ENCODE measurements around the gene PLXDC2. TPM values are rescaled to one million over a fixed set of nuclear protein-coding genes. Genes with fewer than 3 reads are reported as not detected.

PLXDC2 gene
- total and polyA plus RNA-seq, 2 experiments from 2014 or later, result 39.9 to 52.2 TPM

DNA sequence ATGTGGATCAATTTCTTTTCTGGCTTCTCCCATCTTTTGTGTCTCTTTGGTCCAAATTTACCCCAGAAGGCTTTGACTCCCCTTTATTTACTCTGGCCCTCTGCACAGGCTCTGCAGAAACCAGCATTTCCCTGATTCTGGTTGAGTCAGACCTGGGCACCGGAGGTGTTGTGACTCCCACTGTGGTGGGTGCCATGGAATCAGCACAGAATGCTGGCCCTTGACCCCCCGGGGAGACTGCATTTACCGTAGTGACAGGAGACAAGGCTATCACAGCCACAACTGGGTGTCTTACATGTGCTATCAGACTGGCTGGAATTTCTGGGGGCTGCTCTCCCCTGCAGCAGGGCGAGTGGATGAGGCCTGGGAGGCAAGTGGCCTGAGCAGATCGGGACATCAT lies 37.6 kb downstream of the PLXDC2 start:
- TF ChIP-seq EZH2phosphoT487 (IDR thresholded peaks at IDR 0.05; ENCODE audit: low read depth, severe bottlenecking, unreplicated experiment) (no peak), EZH2 (IDR thresholded peaks at IDR 0.05; ENCODE audit: borderline replicate concordance) (no peak)
- TF ChIP-seq, protein P1, sequence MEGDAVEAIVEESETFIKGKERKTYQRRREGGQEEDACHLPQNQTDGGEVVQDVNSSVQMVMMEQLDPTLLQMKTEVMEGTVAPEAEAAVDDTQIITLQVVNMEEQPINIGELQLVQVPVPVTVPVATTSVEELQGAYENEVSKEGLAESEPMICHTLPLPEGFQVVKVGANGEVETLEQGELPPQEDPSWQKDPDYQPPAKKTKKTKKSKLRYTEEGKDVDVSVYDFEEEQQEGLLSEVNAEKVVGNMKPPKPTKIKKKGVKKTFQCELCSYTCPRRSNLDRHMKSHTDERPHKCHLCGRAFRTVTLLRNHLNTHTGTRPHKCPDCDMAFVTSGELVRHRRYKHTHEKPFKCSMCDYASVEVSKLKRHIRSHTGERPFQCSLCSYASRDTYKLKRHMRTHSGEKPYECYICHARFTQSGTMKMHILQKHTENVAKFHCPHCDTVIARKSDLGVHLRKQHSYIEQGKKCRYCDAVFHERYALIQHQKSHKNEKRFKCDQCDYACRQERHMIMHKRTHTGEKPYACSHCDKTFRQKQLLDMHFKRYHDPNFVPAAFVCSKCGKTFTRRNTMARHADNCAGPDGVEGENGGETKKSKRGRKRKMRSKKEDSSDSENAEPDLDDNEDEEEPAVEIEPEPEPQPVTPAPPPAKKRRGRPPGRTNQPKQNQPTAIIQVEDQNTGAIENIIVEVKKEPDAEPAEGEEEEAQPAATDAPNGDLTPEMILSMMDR (IDR thresholded peaks at IDR 0.05; ENCODE audit: poor library complexity), result no peak
- no peaks in the 10 kb centered on the region for H3K9me3 ChIP-seq (ENCODE audit: low read depth)
- 72% methylated on average over 5 of the region's 5 CpGs for WGBS (ENCODE audit: low lambda C conversion rate, missing lambda C conversion rate)
- DNase-seq (ENCODE audit: low spot score), result no peak
- no peaks in the 10 kb centered on the region for H4K20me1 ChIP-seq (ENCODE audit: insufficient read depth, poor library complexity, severe bottlenecking)
- H3K4me3 ChIP-seq, result no peak overlapping the region
- H3K4me2 ChIP-seq, result no peak overlapping the region
- no peaks in the 10 kb centered on the region for H3K27me3 ChIP-seq
- no peaks in the 10 kb centered on the region for H3K9me2 ChIP-seq (replicated peaks; ENCODE audit: insufficient read depth)
- no peaks in the 10 kb centered on the region for H3K4me1 ChIP-seq (ENCODE audit: insufficient read depth)
- H2AFZ ChIP-seq, result no peak overlapping the region
- peaks cover 6% of the 10 kb centered on the region for H3K79me2 ChIP-seq
- H3K36me3 ChIP-seq (replicated peaks; ENCODE audit: insufficient read depth, low read depth), result no peaks in the 10 kb centered on the region
- H3K27ac ChIP-seq, result no peak overlapping the region

DNA sequence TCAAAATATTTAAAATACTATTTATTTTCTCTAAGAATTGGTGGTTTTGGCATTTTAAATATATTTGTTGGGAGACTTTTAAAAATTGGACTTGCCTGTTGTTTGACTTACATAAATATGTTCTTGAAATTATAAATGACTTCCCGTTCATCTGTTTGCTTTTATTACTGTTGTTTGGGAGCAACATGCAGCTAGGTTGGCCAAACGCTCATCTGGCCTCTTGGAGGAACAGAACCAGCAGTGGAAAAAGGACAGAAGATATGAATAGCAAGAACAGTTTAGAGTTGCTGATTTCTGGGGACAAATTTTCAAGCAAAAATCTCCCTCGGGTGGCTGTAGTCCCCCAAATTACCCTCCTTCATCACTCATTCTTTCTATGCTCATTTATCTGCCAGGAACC lies 41.6 kb downstream of the PLXDC2 start:
- no peaks in the 10 kb centered on the region for H3K9me3 ChIP-seq (ENCODE audit: low read depth)
- no peak overlapping the region for H2AFZ ChIP-seq
- peaks cover 6% of the 10 kb centered on the region for H3K79me2 ChIP-seq
- no peak for DNase-seq (ENCODE audit: low spot score)
- no peak overlapping the region for H3K27ac ChIP-seq
- no peaks in the 10 kb centered on the region for H3K4me1 ChIP-seq (ENCODE audit: insufficient read depth)
- H3K4me3 ChIP-seq, result no peak overlapping the region
- no peak overlapping the region for H3K4me2 ChIP-seq
- H3K9me2 ChIP-seq (replicated peaks; ENCODE audit: insufficient read depth), result no peaks in the 10 kb centered on the region
- H3K27me3 ChIP-seq, result no peaks in the 10 kb centered on the region
- H3K36me3 ChIP-seq (replicated peaks; ENCODE audit: insufficient read depth, low read depth), result no peaks in the 10 kb centered on the region
- TF ChIP-seq EZH2 (IDR thresholded peaks at IDR 0.05; ENCODE audit: borderline replicate concordance) (no peak), EZH2phosphoT487 (IDR thresholded peaks at IDR 0.05; ENCODE audit: low read depth, severe bottlenecking, unreplicated experiment) (no peak)
- TF ChIP-seq, protein P1 (IDR thresholded peaks at IDR 0.05; ENCODE audit: poor library complexity), result no peak
- WGBS (ENCODE audit: low lambda C conversion rate, missing lambda C conversion rate), result 86% methylated on average over 3 of the region's 3 CpGs
- H4K20me1 ChIP-seq (ENCODE audit: insufficient read depth, poor library complexity, severe bottlenecking), result no peaks in the 10 kb centered on the region

DNA sequence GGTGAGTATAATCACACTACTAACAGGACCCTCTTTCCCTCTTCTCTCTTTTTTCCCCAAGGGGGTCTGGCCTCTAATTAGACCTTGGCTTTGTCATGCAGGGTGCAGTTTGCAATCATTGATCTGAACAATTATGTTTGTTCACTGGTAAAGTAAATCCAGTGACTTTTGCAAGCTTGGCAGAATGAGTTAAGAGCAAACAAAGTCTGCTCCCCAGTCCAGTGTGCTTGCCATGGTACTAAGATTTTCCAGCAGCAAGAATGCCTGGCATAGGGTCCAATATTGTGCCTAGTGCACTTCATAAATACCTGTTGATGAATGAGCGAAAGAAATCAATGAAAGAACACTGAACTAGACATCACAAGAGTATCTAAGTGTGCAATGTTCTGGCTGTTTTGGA lies 43.9 kb downstream of the PLXDC2 start:
- WGBS (ENCODE audit: low lambda C conversion rate, missing lambda C conversion rate), result 100% methylated on average over 1 of the region's 1 CpG
- H3K4me1 ChIP-seq (ENCODE audit: insufficient read depth), result no peaks in the 10 kb centered on the region
- H3K4me2 ChIP-seq, result no peak overlapping the region
- H3K79me2 ChIP-seq, result peaks cover 2% of the 10 kb centered on the region
- no peaks in the 10 kb centered on the region for H4K20me1 ChIP-seq (ENCODE audit: insufficient read depth, poor library complexity, severe bottlenecking)
- H2AFZ ChIP-seq, result no peak overlapping the region
- H3K9me3 ChIP-seq (ENCODE audit: low read depth), result no peaks in the 10 kb centered on the region
- H3K27me3 ChIP-seq, result no peaks in the 10 kb centered on the region
- H3K4me3 ChIP-seq, result no peak overlapping the region
- H3K27ac ChIP-seq, result no peak overlapping the region
- DNase-seq (ENCODE audit: low spot score), result no peak
- no peaks in the 10 kb centered on the region for H3K36me3 ChIP-seq (replicated peaks; ENCODE audit: insufficient read depth, low read depth)
- TF ChIP-seq, protein P1 (IDR thresholded peaks at IDR 0.05; ENCODE audit: poor library complexity), result no peak
- no peaks in the 10 kb centered on the region for H3K9me2 ChIP-seq (replicated peaks; ENCODE audit: insufficient read depth)

All from hepatocyte (in vitro differentiated cells).